Smooth muscle cell (in vitro differentiated cells): ENCODE results near the gene TARS1. TPM values are rescaled to one million over a fixed set of nuclear protein-coding genes. Genes with fewer than 3 reads are reported as not detected.

ENCODE experiments used
- DNase-seq: peaks from one replicate; lab custom pipeline; 2025; ENCODE audit not compliant: unreplicated experiment; lab: John Stamatoyannopoulos, UW
- H2AFZ ChIP-seq: fragments of 200-600 bp; sonication (generic); 2 replicates; pipeline ENCODE4 v1.6.0; 2016; ENCODE audit warnings: antibody characterized with exemption, low read depth, mild to moderate bottlenecking
- H3F3A ChIP-seq: fragments of 200-600 bp; sonication (generic); 2 replicates; pipeline ENCODE4 v1.6.0; 2017; ENCODE audit warnings: antibody characterized with exemption, low read depth
- H3K27ac ChIP-seq: fragments of 200-600 bp; sonication (generic); 2 replicates; pipeline ENCODE4 v1.5.1; 2016; ENCODE audit warnings: low read depth, mild to moderate bottlenecking
- H3K27me3 ChIP-seq: fragments of 200-600 bp; sonication (generic); 2 replicates; pipeline ENCODE4 v1.6.1; 2016; ENCODE audit warnings: low read depth, mild to moderate bottlenecking
- H3K36me3 ChIP-seq: fragments of 200-600 bp; sonication (generic); 2 replicates; pipeline ENCODE4 v1.5.1; 2016; ENCODE audit warnings: low read depth
- H3K4me1 ChIP-seq: fragments of 200-600 bp; sonication (generic); 2 replicates; pipeline ENCODE4 v1.5.1; 2016; ENCODE audit warnings: low read depth
- H3K4me2 ChIP-seq: fragments of 200-600 bp; sonication (generic); 2 replicates; pipeline ENCODE4 v1.6.0; 2016; ENCODE audit warnings: mild to moderate bottlenecking
- H3K4me3 ChIP-seq: fragments of 200-600 bp; sonication (generic); 2 replicates; pipeline ENCODE4 v1.5.1; 2016; ENCODE audit warnings: mild to moderate bottlenecking
- H3K79me2 ChIP-seq: fragments of 200-600 bp; sonication (generic); 2 replicates; pipeline ENCODE4 v1.6.0; 2016; ENCODE audit warnings: low read depth, mild to moderate bottlenecking
- H3K9ac ChIP-seq: fragments of 200-600 bp; sonication (generic); 2 replicates; pipeline ENCODE4 v1.6.0; 2016; ENCODE audit warnings: low read depth
- H3K9me3 ChIP-seq: fragments of 200-600 bp; sonication (generic); replicated peaks from 2 replicates; pipeline ENCODE4 v1.5.1; 2016; ENCODE audit warnings: low read depth
- H4K20me1 ChIP-seq: fragments of 200-600 bp; sonication (generic); 2 replicates; pipeline ENCODE4 v1.6.0; 2016; ENCODE audit warnings: low read depth
- WGBS: methylation state at CpG from one replicate; pipeline ENCODE4 v1.1.7; 2016; ENCODE audit warnings: low lambda C conversion rate; 5-methylcytosine and 5-hydroxymethylcytosine counted together
- polyA plus RNA-seq: library from polyadenylated mRNA; unstranded; fragments of >200 nt; fragmentation: Nextera tagmentation; extraction: Ambion mirVana; gene quantifications from 2 replicates; pipeline ENCODE4 v1.2.1, GENCODE V29; 2016
- total RNA-seq: library from RNA; depleted of rRNA; stranded (reverse); fragments of >200 nt; gene quantifications from 2 replicates; pipeline ENCODE4 v1.2.3, GENCODE V29; 2014
- TF ChIP-seq, protein P1 (sequence below): fragments of 200-600 bp; sonication (generic); IDR thresholded peaks from 2 replicates; pipeline ENCODE4 v1.5.1; 2017; ENCODE audit warnings: borderline replicate concordance, mild to moderate bottlenecking, antibody characterized with exemption; ENCODE audit not compliant: insufficient read depth, poor library complexity, severe bottlenecking

The TARS1 gene
- total and polyA plus RNA-seq, 2 experiments from 2014 or later: 120 to 217 TPM

DNA sequence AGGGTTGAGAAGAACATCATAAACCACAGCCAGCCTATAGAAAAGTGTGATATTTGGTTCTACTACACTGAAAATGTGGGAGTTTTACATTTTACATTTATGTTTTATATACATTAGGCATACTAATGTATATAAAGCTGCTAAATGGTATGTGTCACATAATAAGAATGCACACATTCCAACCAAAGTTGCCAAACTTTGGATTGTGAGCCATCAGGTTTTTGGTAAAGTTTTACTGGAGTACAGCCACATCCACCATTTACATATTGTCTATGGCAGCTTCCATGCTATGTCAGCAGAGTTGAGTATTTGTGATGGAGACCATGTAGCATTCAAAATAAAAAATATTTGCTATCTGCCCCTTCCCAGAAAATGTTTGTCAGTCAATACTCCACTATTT lies 23.1 kb upstream of the TARS1 start:
- H3K27ac ChIP-seq: no peak overlapping the region
- no peak for DNase-seq
- H3K4me1 ChIP-seq: no peaks in the 10 kb centered on the region

DNA sequence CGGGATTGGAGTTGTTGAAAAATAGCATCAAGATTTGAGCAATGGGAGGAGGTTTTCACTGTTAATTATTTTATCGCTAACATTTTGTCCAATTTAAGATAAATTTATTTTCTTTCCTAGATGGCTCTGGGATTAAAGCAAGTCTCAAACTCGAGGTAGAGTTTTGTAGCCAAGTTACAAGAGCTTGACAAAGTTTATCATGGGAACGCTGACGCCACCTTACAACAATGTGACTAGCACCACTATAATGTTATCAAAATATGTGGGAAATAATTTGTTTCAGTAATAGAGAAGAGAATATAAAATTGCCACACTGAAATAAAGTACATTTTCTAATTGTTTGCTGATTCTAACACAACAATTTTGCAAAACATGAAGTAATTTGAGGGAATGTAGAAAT lies 19.8 kb upstream of the TARS1 start:
- H3K27me3 ChIP-seq: no peaks in the 10 kb centered on the region
- no peak overlapping the region for H3K27ac ChIP-seq
- no peaks in the 10 kb centered on the region for H3F3A ChIP-seq
- no peak overlapping the region for H3K9ac ChIP-seq
- TF ChIP-seq, protein P1, sequence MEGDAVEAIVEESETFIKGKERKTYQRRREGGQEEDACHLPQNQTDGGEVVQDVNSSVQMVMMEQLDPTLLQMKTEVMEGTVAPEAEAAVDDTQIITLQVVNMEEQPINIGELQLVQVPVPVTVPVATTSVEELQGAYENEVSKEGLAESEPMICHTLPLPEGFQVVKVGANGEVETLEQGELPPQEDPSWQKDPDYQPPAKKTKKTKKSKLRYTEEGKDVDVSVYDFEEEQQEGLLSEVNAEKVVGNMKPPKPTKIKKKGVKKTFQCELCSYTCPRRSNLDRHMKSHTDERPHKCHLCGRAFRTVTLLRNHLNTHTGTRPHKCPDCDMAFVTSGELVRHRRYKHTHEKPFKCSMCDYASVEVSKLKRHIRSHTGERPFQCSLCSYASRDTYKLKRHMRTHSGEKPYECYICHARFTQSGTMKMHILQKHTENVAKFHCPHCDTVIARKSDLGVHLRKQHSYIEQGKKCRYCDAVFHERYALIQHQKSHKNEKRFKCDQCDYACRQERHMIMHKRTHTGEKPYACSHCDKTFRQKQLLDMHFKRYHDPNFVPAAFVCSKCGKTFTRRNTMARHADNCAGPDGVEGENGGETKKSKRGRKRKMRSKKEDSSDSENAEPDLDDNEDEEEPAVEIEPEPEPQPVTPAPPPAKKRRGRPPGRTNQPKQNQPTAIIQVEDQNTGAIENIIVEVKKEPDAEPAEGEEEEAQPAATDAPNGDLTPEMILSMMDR: no peak
- no peaks in the 10 kb centered on the region for H3K4me1 ChIP-seq
- 85% methylated on average over 5 of the region's 5 CpGs for WGBS
- no peaks in the 10 kb centered on the region for H3K9me3 ChIP-seq
- no peaks in the 10 kb centered on the region for H3K79me2 ChIP-seq
- no peak overlapping the region for H2AFZ ChIP-seq
- H3K4me3 ChIP-seq: no peak overlapping the region
- H4K20me1 ChIP-seq: no peaks in the 10 kb centered on the region
- H3K36me3 ChIP-seq: no peaks in the 10 kb centered on the region
- H3K4me2 ChIP-seq: no peak overlapping the region
- DNase-seq: no peak

More for the DNA sequence above, 23.1 kb upstream of the TARS1 start:
- Histone ChIP-seq H3F3A (no peaks in the 10 kb centered on the region), H3K36me3 (no peaks in the 10 kb centered on the region), H3K79me2 (no peaks in the 10 kb centered on the region), H3K4me3 (no peak overlapping the region), H3K9ac (no peak overlapping the region), H3K27me3 (no peaks in the 10 kb centered on the region), H4K20me1 (no peaks in the 10 kb centered on the region), H3K9me3 (no peaks in the 10 kb centered on the region), H2AFZ (no peak overlapping the region), H3K4me2 (no peak overlapping the region)
- TF ChIP-seq, protein P1: no peak

DNA sequence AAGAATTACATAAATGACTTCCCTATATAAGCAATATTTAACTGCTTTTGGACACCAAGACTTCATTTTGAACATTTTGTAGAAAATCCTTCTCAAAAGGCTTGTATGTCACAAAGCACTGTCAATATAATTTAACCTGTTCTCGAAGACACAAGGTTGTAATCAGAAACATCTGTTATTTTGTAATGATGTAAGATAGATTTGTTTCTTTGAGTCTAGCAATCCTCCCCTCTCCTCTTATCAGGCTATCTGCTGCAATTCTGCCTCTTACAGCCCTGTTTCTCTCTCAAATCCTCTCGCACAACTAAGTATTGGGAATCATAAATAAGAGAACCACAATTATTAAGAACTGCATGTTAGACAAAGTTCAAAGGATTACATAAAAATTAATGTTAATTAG lies 18.6 kb upstream of the TARS1 start:
- no peaks in the 10 kb centered on the region for H3K9me3 ChIP-seq
- peak overlapping the region; percentile 43 for H2AFZ ChIP-seq
- H3K4me1 ChIP-seq: no peaks in the 10 kb centered on the region
- H3K9ac ChIP-seq: no peak overlapping the region
- peak overlapping the region; percentile 9 for H3K4me2 ChIP-seq
- H3F3A ChIP-seq: no peaks in the 10 kb centered on the region
- H3K36me3 ChIP-seq: no peaks in the 10 kb centered on the region
- WGBS: 48% methylated on average over 2 of the region's 2 CpGs
- TF ChIP-seq, protein P1: no peak
- no peaks in the 10 kb centered on the region for H4K20me1 ChIP-seq
- no peak for DNase-seq
- no peaks in the 10 kb centered on the region for H3K27me3 ChIP-seq
- no peaks in the 10 kb centered on the region for H3K79me2 ChIP-seq
- no peak overlapping the region for H3K27ac ChIP-seq
- no peak overlapping the region for H3K4me3 ChIP-seq

- TF ChIP-seq, protein P1: peak; percentile 57
- H4K20me1 ChIP-seq: no peaks in the 10 kb centered on the region
- no peak overlapping the region for H3K9ac ChIP-seq
- H3K4me3 ChIP-seq: no peak overlapping the region
- WGBS: 18% methylated on average over 3 of the region's 3 CpGs
- no peaks in the 10 kb centered on the region for H3K79me2 ChIP-seq
- H3K36me3 ChIP-seq: no peaks in the 10 kb centered on the region
- H3K9me3 ChIP-seq: no peaks in the 10 kb centered on the region
- no peaks in the 10 kb centered on the region for H3F3A ChIP-seq
- no peak overlapping the region for H2AFZ ChIP-seq
- H3K27me3 ChIP-seq: no peaks in the 10 kb centered on the region
- H3K4me2 ChIP-seq: peak overlapping the region; percentile 9
- no peak for DNase-seq
- H3K4me1 ChIP-seq: no peaks in the 10 kb centered on the region
- H3K27ac ChIP-seq: no peak overlapping the region
Observed at GRCh38 chr5:33423018-33423630, 17.6 kb upstream of the TARS1 start.
